DND-41 (cell line): Measurements from ENCODE around the gene GRIN2A.

Experiments used
- ATAC-seq: fragments of 200-7000 bp; cut with Tn5 transposase; 3 replicates; pipeline ENCODE4 v1.9.1; 2021; ENCODE audit warnings: low read depth; ENCODE audit not compliant: insufficient read depth
- DNase-seq: peaks from one replicate; pipeline ENCODE4 v3.0.0-alpha.2; 2020
- H2AFZ ChIP-seq: 2 replicates; pipeline ENCODE4 v1.6.0; 2012; ENCODE audit warnings: low read depth, low read length
- H3K27ac ChIP-seq: 2 replicates; pipeline ENCODE4 v1.5.1; 2012; ENCODE audit warnings: low read length, inconsistent platforms
- H3K27me3 ChIP-seq: fragments of 200-600 bp; sonication (generic); 2 replicates; pipeline ENCODE4 v1.6.0; 2012; ENCODE audit warnings: low read length, mild to moderate bottlenecking, inconsistent platforms; ENCODE audit not compliant: insufficient read depth, poor library complexity
- H3K36me3 ChIP-seq: 2 replicates; pipeline ENCODE4 v1.5.1; 2012; ENCODE audit warnings: low read length, inconsistent platforms; ENCODE audit not compliant: insufficient read depth
- H3K4me1 ChIP-seq: 2 replicates; pipeline ENCODE4 v1.5.1; 2012; ENCODE audit warnings: mild to moderate bottlenecking, low read length; ENCODE audit not compliant: insufficient read depth
- H3K4me2 ChIP-seq: 2 replicates; pipeline ENCODE4 v1.6.0; 2012; ENCODE audit warnings: mild to moderate bottlenecking, moderate library complexity, low read length, inconsistent platforms; ENCODE audit not compliant: insufficient read depth
- H3K4me3 ChIP-seq, 2 experiments: fragments of 200-600 bp in 1 of 2; shearing (Covaris generic) in 1 of 2; 2 replicates each; pipeline ENCODE4 v1.5.1; 2012 to 2016; ENCODE audit warnings: inconsistent platforms in 2 of 2, low read length in 2 of 2, mild to moderate bottlenecking in 2 of 2, low read depth in 1 of 2, moderate library complexity in 1 of 2
- H3K79me2 ChIP-seq: 2 replicates; pipeline ENCODE4 v1.6.0; 2012; ENCODE audit warnings: low read length, inconsistent platforms; ENCODE audit not compliant: insufficient read depth
- H3K9ac ChIP-seq: 2 replicates; pipeline ENCODE4 v1.6.0; 2012; ENCODE audit warnings: low read depth, mild to moderate bottlenecking, inconsistent platforms, low read length, moderate library complexity
- H3K9me3 ChIP-seq: 2 replicates; pipeline ENCODE4 v1.5.1; 2012; ENCODE audit warnings: low read length, moderate library complexity, mild to moderate bottlenecking, inconsistent platforms; ENCODE audit not compliant: insufficient read depth, severe bottlenecking
- H4K20me1 ChIP-seq: 2 replicates; pipeline ENCODE4 v1.6.0; 2012; ENCODE audit warnings: low read length; ENCODE audit not compliant: insufficient read depth
- CTCF ChIP-seq: IDR thresholded peaks from 2 replicates; pipeline ENCODE4 v1.5.1; 2012; ENCODE audit warnings: borderline replicate concordance, low read length, moderate library complexity, mild to moderate bottlenecking; ENCODE audit not compliant: poor library complexity, severe bottlenecking; ENCODE audit errors: extremely low read depth
- EZH2 ChIP-seq: IDR thresholded peaks from 3 replicates; pipeline ENCODE4 v1.6.1; 2012; ENCODE audit warnings: borderline replicate concordance, low read depth, mild to moderate bottlenecking, moderate library complexity, low read length, inconsistent platforms; ENCODE audit not compliant: severe bottlenecking

The GRIN2A gene

GRCh38 chr16:10151718-10152117, 30.5 kb downstream of the GRIN2A start:
- Histone ChIP-seq H3K27ac (no peak overlapping the region), H3K9me3 (no peaks in the 10 kb centered on the region), H3K27me3 (peaks cover 6% of the 10 kb centered on the region), H3K4me2 (no peak overlapping the region), H3K9ac (no peak overlapping the region), H3K4me1 (no peaks in the 10 kb centered on the region), H3K36me3 (no peaks in the 10 kb centered on the region), H3K79me2 (no peaks in the 10 kb centered on the region), H2AFZ (no peak overlapping the region), H3K4me3 (no peak overlapping the region), H4K20me1 (no peaks in the 10 kb centered on the region)
- no peak for TF ChIP-seq EZH2
- TF ChIP-seq CTCF = no peak
- no peak for ATAC-seq
- DNase-seq = no peak

GRCh38 chr16:10150906-10151305, 31.3 kb downstream of the GRIN2A start:
- Histone ChIP-seq H3K27me3 (peaks cover 6% of the 10 kb centered on the region), H3K27ac (no peak overlapping the region), H3K36me3 (no peaks in the 10 kb centered on the region), H3K9me3 (no peaks in the 10 kb centered on the region), H3K9ac (no peak overlapping the region), H3K4me1 (no peaks in the 10 kb centered on the region), H4K20me1 (no peaks in the 10 kb centered on the region), H3K4me3 (no peak overlapping the region), H2AFZ (no peak overlapping the region), H3K79me2 (no peaks in the 10 kb centered on the region), H3K4me2 (no peak overlapping the region)
- DNase-seq (no peak), ATAC-seq (no peak)
- TF ChIP-seq EZH2 (no peak), CTCF (no peak)

- H3K79me2 ChIP-seq = no peaks in the 10 kb centered on the region
- no peak overlapping the region for H3K27ac ChIP-seq
- no peaks in the 10 kb centered on the region for H4K20me1 ChIP-seq
- H3K4me2 ChIP-seq = no peak overlapping the region
- no peak overlapping the region for H3K4me3 ChIP-seq
- no peak overlapping the region for H2AFZ ChIP-seq
- H3K4me1 ChIP-seq = no peaks in the 10 kb centered on the region
- DNase-seq (no peak), ATAC-seq (no peak)
- no peaks in the 10 kb centered on the region for H3K27me3 ChIP-seq
- TF ChIP-seq CTCF = no peak
- no peak for TF ChIP-seq EZH2
- no peaks in the 10 kb centered on the region for H3K9me3 ChIP-seq
- no peak overlapping the region for H3K9ac ChIP-seq
- H3K36me3 ChIP-seq = no peaks in the 10 kb centered on the region
These were observed 36.6 kb downstream of the GRIN2A start for GRCh38 chr16:10145542-10146035.

- no peak overlapping the region for H3K4me2 ChIP-seq
These were observed 40.6 kb downstream of the GRIN2A start for GRCh38 chr16:10141671-10142070.

More at GRCh38 chr16:10141671-10142070, 40.6 kb downstream of the GRIN2A start:
- H3K36me3 ChIP-seq = no peaks in the 10 kb centered on the region
- no peak overlapping the region for H3K4me3 ChIP-seq
- H3K9ac ChIP-seq = no peak overlapping the region
- no peak overlapping the region for H3K27ac ChIP-seq
- no peak for TF ChIP-seq EZH2
- TF ChIP-seq CTCF = no peak
- no peaks in the 10 kb centered on the region for H3K9me3 ChIP-seq
- ATAC-seq = no peak
- no peaks in the 10 kb centered on the region for H3K79me2 ChIP-seq
- no peak for DNase-seq
- no peak overlapping the region for H2AFZ ChIP-seq
- H3K27me3 ChIP-seq = no peaks in the 10 kb centered on the region
- no peaks in the 10 kb centered on the region for H4K20me1 ChIP-seq
- no peaks in the 10 kb centered on the region for H3K4me1 ChIP-seq
